Placental pericyte (primary cell): ENCODE measurements around the gene CAND1. TPM values are rescaled to one million over a fixed set of nuclear protein-coding genes. Genes with fewer than 3 reads are reported as not detected.

ENCODE experiments used
- total RNA-seq: library from RNA; depleted of rRNA; stranded (reverse); fragments of >200 nt; gene quantifications from 2 replicates; pipeline ENCODE4 v1.2.3, GENCODE V29; 2012

The CAND1 gene
- total RNA-seq: 86.7 and 118 TPM in 2 replicates

GRCh38 chr12:67268896-67269632 is at the start of gene CAND1:
Gene CAND1, plus strand, starts transcription at chr12:67269358. Its CDS starts 360 bp downstream, at chr12:67269718.

